HG03196 (cell line): ENCODE data around the gene EME1.

Experiments
- ATAC-seq: cut with Tn5 transposase; IDR thresholded peaks from one replicate; pipeline ENCODE4 v1.9.1; 2021; ENCODE audit not compliant: unreplicated experiment

The EME1 gene

GRCh38 chr17:50347117-50347893, 25.7 kb upstream of the EME1 start:
- no peak for ATAC-seq

GRCh38 chr17:50347894-50348291, 25.1 kb upstream of the EME1 start:
- no peak for ATAC-seq

- no peak for ATAC-seq
Observed at GRCh38 chr17:50348522-50349242, 24.3 kb upstream of the EME1 start.

- no peak for ATAC-seq
Observed at GRCh38 chr17:50349243-50349600, 23.8 kb upstream of the EME1 start.

GRCh38 chr17:50350733-50351132, 22.3 kb upstream of the EME1 start:
- ATAC-seq, result no peak

GRCh38 chr17:50352072-50352692, 20.8 kb upstream of the EME1 start:
- no peak for ATAC-seq

GRCh38 chr17:50352693-50353599, 20.1 kb upstream of the EME1 start:
- no peak for ATAC-seq

GRCh38 chr17:50353600-50354195, 19.3 kb upstream of the EME1 start:
- ATAC-seq, result no peak

GRCh38 chr17:50354198-50354597, 18.8 kb upstream of the EME1 start:
- no peak for ATAC-seq

- ATAC-seq, result no peak
Observed at GRCh38 chr17:50354776-50355175, 18.3 kb upstream of the EME1 start.

GRCh38 chr17:50355336-50355700, 17.7 kb upstream of the EME1 start:
- no peak for ATAC-seq

- ATAC-seq, result no peak
Observed at GRCh38 chr17:50355701-50356341, 17.2 kb upstream of the EME1 start.

- ATAC-seq, result no peak
Observed at GRCh38 chr17:50356418-50356817, 16.6 kb upstream of the EME1 start.

- no peak for ATAC-seq
Observed at GRCh38 chr17:50356892-50357510, 16.0 kb upstream of the EME1 start.

GRCh38 chr17:50358177-50358576, 14.9 kb upstream of the EME1 start:
- no peak for ATAC-seq

- ATAC-seq, result no peak
Observed at GRCh38 chr17:50359005-50359699, 13.9 kb upstream of the EME1 start.

- ATAC-seq, result no peak
Observed at GRCh38 chr17:50359998-50360461, 13.0 kb upstream of the EME1 start.

GRCh38 chr17:50360486-50361115, 12.4 kb upstream of the EME1 start:
- no peak for ATAC-seq
